MM.1S (cell line): Measurements from ENCODE around the gene EEA1.

Experiments used
- DNase-seq: peaks from one replicate; pipeline ENCODE4 v3.0.0-alpha.2; 2015
- H2AFZ ChIP-seq: fragments of 300-600 bp; sonication (generic); 2 replicates; pipeline ENCODE4 v1.6.0; 2016; ENCODE audit warnings: antibody characterized with exemption, low read length
- H3F3A ChIP-seq: fragments of 300-600 bp; sonication (generic); 2 replicates; pipeline ENCODE4 v1.6.1; 2016; ENCODE audit warnings: mild to moderate bottlenecking, antibody characterized with exemption, low read length, moderate library complexity, mixed read lengths; ENCODE audit not compliant: insufficient read depth
- H3K27ac ChIP-seq: fragments of 300-600 bp; sonication (generic); 2 replicates; pipeline ENCODE4 v1.5.1; 2016; ENCODE audit warnings: mild to moderate bottlenecking, low read length
- H3K27me3 ChIP-seq: fragments of 300-600 bp; sonication (generic); replicated peaks from 2 replicates; pipeline ENCODE4 v1.6.0; 2016; ENCODE audit warnings: low read length; ENCODE audit not compliant: insufficient read depth
- H3K36me3 ChIP-seq: fragments of 300-600 bp; sonication (generic); replicated peaks from 2 replicates; pipeline ENCODE4 v1.6.1; 2016; ENCODE audit warnings: mild to moderate bottlenecking, low read length, mixed read lengths; ENCODE audit not compliant: insufficient read depth
- H3K4me1 ChIP-seq: fragments of 300-600 bp; sonication (generic); 2 replicates; pipeline ENCODE4 v1.6.1; 2016; ENCODE audit warnings: low read length, mixed read lengths
- H3K4me2 ChIP-seq: fragments of 300-600 bp; sonication (generic); 2 replicates; pipeline ENCODE4 v1.6.0; 2016; ENCODE audit warnings: low read depth, low read length
- H3K4me3 ChIP-seq: fragments of 300-600 bp; sonication (generic); 2 replicates; pipeline ENCODE4 v1.5.1; 2016; ENCODE audit warnings: low read length, mixed read lengths
- H3K79me2 ChIP-seq: fragments of 300-600 bp; sonication (generic); 2 replicates; pipeline ENCODE4 v1.6.1; 2016; ENCODE audit warnings: mixed run types, low read length, mixed read lengths
- H3K9ac ChIP-seq: fragments of 300-600 bp; sonication (generic); 2 replicates; pipeline ENCODE4 v1.6.1; 2016; ENCODE audit warnings: low read length, mixed read lengths
- H3K9me2 ChIP-seq: fragments of 300-600 bp; sonication (generic); replicated peaks from 2 replicates; pipeline ENCODE4 v1.6.1; 2016; ENCODE audit warnings: mild to moderate bottlenecking, low read length, mixed read lengths; ENCODE audit not compliant: insufficient read depth
- H3K9me3 ChIP-seq: fragments of 300-600 bp; sonication (generic); replicated peaks from 2 replicates; pipeline ENCODE4 v1.6.1; 2016; ENCODE audit warnings: mild to moderate bottlenecking, low read length, mixed read lengths; ENCODE audit not compliant: insufficient read depth
- H4K20me1 ChIP-seq: fragments of 300-600 bp; sonication (generic); 2 replicates; pipeline ENCODE4 v1.6.1; 2016; ENCODE audit warnings: mild to moderate bottlenecking, low read length, moderate library complexity, mixed read lengths; ENCODE audit not compliant: insufficient read depth
- CTCF ChIP-seq: fragments of 300-600 bp; sonication (generic); IDR thresholded peaks from 2 replicates; pipeline ENCODE4 v1.5.1; 2016; ENCODE audit warnings: antibody characterized with exemption, low read length, mixed read lengths
- EZH2 ChIP-seq: fragments of 300-600 bp; sonication (generic); optimal IDR thresholded peaks from 2 replicates; pipeline ENCODE3; 2017; ENCODE audit warnings: low read depth, mild to moderate bottlenecking, antibody characterized with exemption, low read length, mixed read lengths
- EZH2phosphoT487 ChIP-seq: fragments of 300-600 bp; sonication (generic); IDR thresholded peaks from 2 replicates; pipeline ENCODE4 v1.6.1; 2018; ENCODE audit warnings: antibody characterized with exemption, low read length

Gene EEA1

GRCh38 chr12:92848740-92849139, 80.4 kb downstream of the EEA1 start:
- Histone ChIP-seq H3K4me2 (no peak overlapping the region), H3K27ac (no peak overlapping the region), H3K79me2 (no peaks in the 10 kb centered on the region), H3K9me3 (no peaks in the 10 kb centered on the region), H3K27me3 (no peaks in the 10 kb centered on the region), H3K36me3 (no peaks in the 10 kb centered on the region), H3K4me3 (no peak overlapping the region), H4K20me1 (no peaks in the 10 kb centered on the region), H2AFZ (no peak overlapping the region), H3K4me1 (no peaks in the 10 kb centered on the region), H3F3A (no peaks in the 10 kb centered on the region), H3K9me2 (no peaks in the 10 kb centered on the region), H3K9ac (no peak overlapping the region)
- TF ChIP-seq EZH2 (no peak), CTCF (no peak), EZH2phosphoT487 (no peak)
- no peak for DNase-seq

- TF ChIP-seq EZH2phosphoT487: no peak
- no peaks in the 10 kb centered on the region for H3K36me3 ChIP-seq
- no peak for DNase-seq
- no peak overlapping the region for H3K4me3 ChIP-seq
- no peak overlapping the region for H3K9ac ChIP-seq
- no peak overlapping the region for H2AFZ ChIP-seq
- H3F3A ChIP-seq: no peaks in the 10 kb centered on the region
- no peaks in the 10 kb centered on the region for H3K4me1 ChIP-seq
- H3K27ac ChIP-seq: no peak overlapping the region
- no peaks in the 10 kb centered on the region for H4K20me1 ChIP-seq
- no peaks in the 10 kb centered on the region for H3K79me2 ChIP-seq
- H3K9me3 ChIP-seq: no peaks in the 10 kb centered on the region
- no peaks in the 10 kb centered on the region for H3K9me2 ChIP-seq
- no peaks in the 10 kb centered on the region for H3K27me3 ChIP-seq
- H3K4me2 ChIP-seq: no peak overlapping the region
Observed at GRCh38 chr12:92847368-92847767, 81.7 kb downstream of the EEA1 start.

GRCh38 chr12:92845329-92845728, 83.8 kb downstream of the EEA1 start:
- Histone ChIP-seq H3K9me3 (no peaks in the 10 kb centered on the region), H3K9ac (no peak overlapping the region), H3K4me1 (no peaks in the 10 kb centered on the region), H3K27me3 (no peaks in the 10 kb centered on the region), H3K4me2 (no peak overlapping the region), H3F3A (no peaks in the 10 kb centered on the region), H3K27ac (no peak overlapping the region), H3K79me2 (no peaks in the 10 kb centered on the region), H4K20me1 (no peaks in the 10 kb centered on the region), H2AFZ (no peak overlapping the region), H3K36me3 (0 out of 2 replicates have a peak, but pooled peaks cover 3% of the 10 kb centered on the region), H3K9me2 (no peaks in the 10 kb centered on the region), H3K4me3 (no peak overlapping the region)
- no peak for DNase-seq
- TF ChIP-seq EZH2phosphoT487 (no peak), EZH2 (no peak), CTCF (no peak)

- TF ChIP-seq EZH2phosphoT487: no peak
- TF ChIP-seq EZH2: no peak
- TF ChIP-seq CTCF: no peak
- Histone ChIP-seq H2AFZ (no peak overlapping the region), H3K27me3 (no peaks in the 10 kb centered on the region), H3K4me3 (no peak overlapping the region), H3K9me3 (no peaks in the 10 kb centered on the region), H4K20me1 (no peaks in the 10 kb centered on the region), H3K79me2 (no peaks in the 10 kb centered on the region), H3K36me3 (0 out of 2 replicates have a peak, but pooled peaks cover 3% of the 10 kb centered on the region), H3K9me2 (no peaks in the 10 kb centered on the region), H3K4me1 (no peaks in the 10 kb centered on the region), H3K4me2 (no peak overlapping the region), H3K9ac (no peak overlapping the region), H3K27ac (no peak overlapping the region), H3F3A (no peaks in the 10 kb centered on the region)
- no peak for DNase-seq
Observed at GRCh38 chr12:92844151-92844763, 84.8 kb downstream of the EEA1 start.
